ELF-1 (cell line): Measurements from ENCODE around the gene ARHGAP40.

Experiments used
- DNase-seq: peaks from one replicate; pipeline ENCODE4 v3.0.0-alpha.2; 2016; ENCODE audit warnings: low read depth, low spot score

ARHGAP40 gene

DNA sequence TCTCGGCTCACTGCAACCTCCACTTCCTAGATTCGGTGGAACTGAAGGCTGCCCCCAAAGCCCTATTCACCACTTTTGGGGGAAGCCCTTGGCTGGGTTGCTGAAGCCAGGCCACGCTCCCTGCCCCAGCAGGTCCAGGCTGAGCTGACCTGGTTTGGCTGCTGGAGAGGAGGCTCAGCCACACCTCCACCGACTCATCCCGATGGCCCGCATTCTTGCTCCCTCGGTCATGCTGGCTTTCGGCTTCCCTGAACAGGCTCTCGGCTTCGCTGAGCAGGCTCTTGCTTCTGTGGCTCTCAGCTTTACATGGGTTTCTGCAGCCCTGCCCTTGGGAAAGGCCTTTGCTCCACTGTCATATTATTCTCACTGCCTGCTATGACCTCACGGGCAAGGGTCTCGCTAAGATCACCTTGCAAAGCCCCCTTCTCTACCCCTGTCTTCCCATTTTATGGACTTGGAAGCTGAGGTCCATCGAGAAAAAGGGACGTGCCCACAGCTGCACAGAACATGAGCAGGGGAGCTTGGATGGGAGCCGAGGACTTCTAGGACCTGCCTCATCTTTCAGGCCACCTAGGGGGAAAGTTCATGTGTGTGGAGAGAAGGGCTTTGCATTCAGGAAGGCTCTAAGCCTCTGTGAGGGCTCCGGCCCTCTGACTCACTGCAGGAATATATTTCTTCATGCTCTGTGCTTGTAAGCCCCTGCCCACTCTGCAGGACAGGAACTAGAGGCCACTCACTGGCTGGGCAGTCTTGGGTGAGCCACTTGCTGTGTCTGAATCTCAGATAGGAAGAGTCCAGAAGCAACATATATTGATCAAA is 15.6 kb downstream of the ARHGAP40 start:
- peak; percentile 86 for DNase-seq

DNA sequence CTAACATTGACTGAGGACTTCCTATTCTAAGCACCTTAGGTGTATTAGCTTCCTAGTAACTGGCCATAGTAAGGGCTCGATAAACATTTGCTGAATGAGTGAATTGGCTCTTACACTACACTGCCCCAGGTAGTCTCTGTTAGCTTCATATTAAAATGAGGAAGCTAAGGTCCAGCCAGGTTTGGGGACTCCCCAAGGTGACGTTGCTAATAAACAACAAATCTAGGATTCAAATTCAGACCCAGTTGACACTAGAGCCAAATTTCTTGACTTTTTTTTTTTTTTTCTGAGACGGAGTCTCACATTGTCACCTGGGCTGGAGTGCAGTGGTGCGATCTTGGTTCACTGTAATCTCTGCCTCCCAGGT is 16.2 kb downstream of the ARHGAP40 start:
- DNase-seq = no peak

DNA sequence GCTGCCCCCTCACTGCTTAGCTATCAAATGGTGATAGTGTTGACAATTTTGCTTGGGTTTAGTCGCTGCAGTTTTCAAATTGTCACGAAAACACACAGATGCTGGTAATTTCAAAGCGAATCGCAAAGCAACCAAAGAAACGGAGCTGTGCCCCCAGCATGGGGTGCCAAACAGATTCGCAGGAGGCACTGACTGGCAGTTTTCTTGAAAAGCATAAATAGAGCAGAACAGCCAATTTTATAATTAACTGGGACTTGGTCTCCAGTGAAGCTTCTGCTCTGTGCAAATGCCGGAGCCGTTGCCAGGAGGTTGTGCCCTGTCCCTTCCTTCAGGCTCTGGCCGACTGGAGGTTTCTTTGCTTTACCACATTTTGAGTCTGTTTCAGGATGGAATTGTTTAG is 18.8 kb downstream of the ARHGAP40 start:
- DNase-seq = no peak

- DNase-seq = peak; percentile 50
These were observed 21.5 kb downstream of the ARHGAP40 start for GRCh38 chr20:38623061-38623460.

GRCh38 chr20:38624084-38624483 is 22.5 kb downstream of the ARHGAP40 start:
- DNase-seq = no peak

GRCh38 chr20:38625896-38626295 is 24.3 kb downstream of the ARHGAP40 start:
- no peak for DNase-seq

DNA sequence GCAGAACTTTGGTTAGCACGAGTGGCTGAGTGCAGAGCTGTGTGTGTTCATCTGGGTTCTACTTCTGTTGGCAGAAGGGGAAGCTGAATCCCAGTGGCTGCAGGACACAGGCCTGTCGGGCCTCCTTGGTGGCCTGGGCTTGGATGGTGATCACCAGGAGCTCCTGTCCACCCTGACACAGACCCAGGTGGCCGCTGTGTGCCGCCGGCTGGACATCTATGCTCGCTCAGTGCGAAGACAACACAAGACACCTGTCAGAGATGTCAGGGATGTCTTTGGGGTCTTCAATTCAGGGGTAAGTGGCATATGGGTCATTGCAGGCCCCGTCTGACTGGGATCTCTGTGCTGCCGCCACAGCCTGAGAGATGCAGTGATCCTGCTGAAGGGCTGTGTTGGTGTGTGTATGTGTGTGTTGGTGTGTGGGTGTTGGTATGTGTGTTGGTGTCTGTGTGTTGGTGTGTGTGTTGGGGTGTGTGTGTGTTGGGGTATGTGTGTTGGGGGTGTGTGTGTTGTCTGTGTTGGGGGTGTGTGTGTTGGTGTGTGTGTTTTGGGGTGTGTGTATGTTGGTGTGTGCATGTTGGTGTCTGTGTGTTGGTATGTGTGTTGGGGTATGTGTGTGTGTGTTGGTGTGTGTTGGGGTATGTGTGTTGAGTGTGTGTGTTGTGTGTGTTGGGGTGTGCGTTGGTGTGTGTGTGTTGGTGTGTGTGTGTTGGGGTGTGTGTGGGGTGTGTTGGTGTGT is 25.5 kb downstream of the ARHGAP40 start:
- no peak for DNase-seq

DNA sequence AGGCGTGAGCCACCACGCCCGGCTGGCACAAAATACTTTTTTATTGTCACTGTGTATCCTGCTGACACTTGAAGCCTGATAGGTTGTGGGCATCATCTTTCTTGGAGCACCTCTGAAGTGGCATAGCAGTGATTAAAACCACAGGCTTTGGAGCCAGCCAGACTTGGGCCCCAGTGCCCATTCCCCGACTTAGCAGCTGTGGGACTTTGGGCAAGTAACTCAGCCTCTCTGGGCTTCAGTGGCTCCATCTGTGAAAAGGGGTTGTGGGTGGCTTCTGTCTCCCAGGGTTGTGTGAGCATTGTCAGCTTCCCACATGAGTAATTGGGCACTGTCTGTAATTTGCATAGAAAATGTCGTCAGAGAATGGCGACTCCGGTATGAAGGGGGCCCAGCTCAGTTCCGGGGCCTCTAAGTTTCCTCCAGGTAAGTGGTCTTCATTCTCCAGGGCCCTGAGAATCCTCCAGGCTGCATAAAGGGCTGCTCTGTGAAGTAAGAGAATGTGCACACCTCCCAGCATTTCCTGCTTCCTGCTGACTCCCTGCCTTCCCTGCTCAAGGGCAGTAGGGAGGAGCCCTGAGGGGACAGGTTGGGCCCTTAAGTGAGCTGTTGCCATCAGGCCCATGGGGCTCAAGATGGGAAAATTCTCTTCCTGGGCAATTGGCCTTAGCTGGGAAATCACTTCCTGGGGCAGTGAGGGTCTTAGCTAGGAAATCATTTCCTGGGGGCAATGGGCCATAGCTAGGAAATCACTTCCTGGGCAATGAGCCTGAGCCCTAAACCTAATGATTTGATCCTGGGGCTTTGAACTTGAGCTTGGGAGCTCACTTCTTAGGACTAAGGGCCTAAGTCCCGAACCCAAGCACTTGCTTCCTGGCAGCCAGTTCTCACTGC is 27.2 kb downstream of the ARHGAP40 start:
- DNase-seq = peak; percentile 46

GRCh38 chr20:38629979-38630378 is 28.4 kb downstream of the ARHGAP40 start:
- no peak for DNase-seq

DNA sequence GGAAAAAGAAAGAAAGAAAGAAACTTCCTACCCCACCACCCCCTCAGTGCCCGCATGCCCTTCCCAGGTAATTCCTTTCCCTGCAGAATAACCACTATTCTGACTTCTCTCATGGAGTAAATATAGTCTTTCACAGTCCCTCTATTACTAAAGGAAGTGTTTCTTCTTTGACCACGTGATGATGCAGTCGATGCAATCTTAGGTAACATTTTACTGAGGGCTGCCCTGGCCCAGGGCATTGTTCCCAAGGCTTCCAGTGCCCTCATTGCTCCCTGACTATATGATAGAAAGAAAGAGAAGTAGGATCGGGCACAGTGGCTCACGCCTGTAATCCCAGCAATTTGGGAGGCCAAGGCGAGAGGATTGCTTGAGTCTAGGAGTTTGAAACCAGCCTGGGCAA is 29.1 kb downstream of the ARHGAP40 start:
- no peak for DNase-seq

GRCh38 chr20:38631155-38632022 is 29.8 kb downstream of the ARHGAP40 start:
- no peak for DNase-seq

- DNase-seq = peak; percentile 87
These were observed 32.0 kb downstream of the ARHGAP40 start for GRCh38 chr20:38633577-38634093.

DNA sequence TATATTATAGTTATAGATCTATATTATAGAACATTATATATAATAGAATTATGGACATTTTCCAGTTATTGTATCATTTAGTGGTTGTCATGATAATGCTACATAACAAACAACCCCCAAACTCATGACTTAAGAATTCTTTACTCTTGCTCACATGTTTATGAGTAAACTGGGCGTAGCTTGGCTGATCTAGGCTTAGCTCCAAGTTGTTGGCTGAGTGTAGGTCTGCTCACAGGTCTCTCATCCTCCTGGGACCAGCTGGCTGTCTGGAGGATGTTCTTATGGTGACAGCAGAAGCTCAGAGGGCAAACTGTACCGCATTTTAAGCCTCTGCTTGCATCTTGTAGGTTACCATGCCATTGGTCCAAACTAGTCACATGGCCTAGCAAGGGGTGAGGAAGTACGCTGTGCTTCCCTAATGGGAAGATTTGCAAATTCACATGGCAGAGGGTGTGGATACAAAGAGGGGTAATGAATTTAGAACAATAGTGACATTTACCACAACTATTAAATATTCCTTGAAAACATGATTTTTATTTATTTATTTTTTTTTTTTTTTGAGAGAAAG is 34.2 kb downstream of the ARHGAP40 start:
- DNase-seq = no peak

DNA sequence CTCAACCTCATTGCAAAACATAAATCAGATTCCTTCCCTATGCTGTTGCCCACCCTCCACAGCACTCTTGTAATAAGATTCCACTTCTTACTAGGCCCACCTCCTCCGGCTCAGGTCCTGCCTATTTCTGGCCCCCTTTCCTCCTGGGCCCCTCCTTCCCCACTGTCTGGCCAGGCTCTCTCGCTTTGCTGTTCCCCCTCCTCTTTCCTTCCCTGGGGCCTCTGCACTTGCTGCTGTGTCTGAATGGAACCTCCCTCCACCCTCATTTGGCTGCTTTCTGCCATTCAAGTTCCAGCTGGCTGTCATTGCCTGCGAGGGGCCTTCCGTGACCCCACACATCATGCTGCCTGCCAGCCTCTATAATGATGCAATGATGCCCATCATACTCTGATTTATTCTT is 38.9 kb downstream of the ARHGAP40 start:
- peak; percentile 32 for DNase-seq

DNA sequence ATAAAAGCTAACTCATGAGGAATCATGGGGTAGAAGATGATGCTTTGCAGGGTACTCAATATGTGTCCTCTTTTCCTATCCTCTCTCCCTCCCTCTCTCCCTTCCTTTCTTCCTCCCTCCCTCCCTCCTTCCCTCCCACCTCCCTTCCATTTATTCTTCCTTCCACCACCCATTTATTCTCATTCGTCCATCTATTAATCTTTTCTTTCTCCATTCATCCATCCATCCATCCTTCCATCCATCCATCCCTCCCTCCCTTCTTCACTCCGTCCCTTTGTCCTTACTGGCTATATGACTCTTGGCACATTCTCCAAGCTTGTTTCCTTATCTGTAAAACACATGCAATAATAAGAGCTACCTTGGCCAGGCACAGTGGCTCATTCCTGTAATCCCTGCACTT is 40.9 kb downstream of the ARHGAP40 start:
- DNase-seq = no peak

- DNase-seq = no peak
These were observed 43.1 kb downstream of the ARHGAP40 start for GRCh38 chr20:38644588-38645260.

GRCh38 chr20:38645351-38645750 is 43.7 kb downstream of the ARHGAP40 start:
- DNase-seq = no peak

DNA sequence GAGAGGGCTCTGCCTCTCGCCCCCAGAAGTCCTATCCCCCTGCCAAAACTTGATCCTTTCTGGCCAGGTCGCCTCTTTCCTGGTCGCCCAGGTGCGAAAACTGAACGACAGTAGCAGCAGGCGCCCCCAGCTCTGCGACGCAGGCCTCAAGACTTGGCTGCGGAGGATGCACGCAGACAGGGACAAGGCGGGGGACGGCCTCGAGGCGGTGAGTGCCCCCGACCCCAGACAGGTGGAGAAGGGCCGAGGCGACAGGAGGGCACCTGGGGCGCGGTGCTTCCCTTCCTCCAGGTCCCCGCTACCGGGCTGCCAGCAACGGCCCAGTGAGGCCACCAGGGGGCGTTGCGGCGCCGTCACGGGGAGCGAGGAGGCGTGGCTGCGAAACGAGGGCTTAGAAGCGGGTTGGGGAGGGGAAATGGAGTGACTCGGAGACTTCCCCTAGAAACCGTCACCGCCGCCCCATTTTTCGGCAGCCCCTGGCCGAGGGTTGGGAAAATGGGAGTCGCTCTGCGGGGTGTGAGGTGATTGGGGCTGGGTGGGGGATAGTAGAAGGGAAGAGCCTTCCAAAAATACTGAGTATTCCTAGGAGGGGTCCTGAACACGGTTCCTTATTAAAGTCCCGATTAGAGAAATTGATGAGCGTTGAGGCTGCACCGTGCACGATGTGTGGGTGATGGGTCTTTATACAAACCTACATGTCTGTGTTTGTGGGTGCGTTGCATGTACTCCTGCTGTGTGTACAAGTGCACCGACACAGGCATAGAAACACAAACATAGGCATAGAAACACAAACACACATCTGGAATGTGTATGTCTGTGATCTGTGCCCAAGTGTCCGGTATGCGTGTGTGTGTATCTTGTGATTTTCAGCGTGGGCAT is 44.6 kb downstream of the ARHGAP40 start:
- peak; percentile 83 for DNase-seq
